HCEC 1CT (cell line): Measurements from ENCODE around the gene HOXB2.

ENCODE experiments used
- DNase-seq: peaks from one replicate; pipeline ENCODE4 v3.0.0-alpha.2; 2017

Gene HOXB2

DNA sequence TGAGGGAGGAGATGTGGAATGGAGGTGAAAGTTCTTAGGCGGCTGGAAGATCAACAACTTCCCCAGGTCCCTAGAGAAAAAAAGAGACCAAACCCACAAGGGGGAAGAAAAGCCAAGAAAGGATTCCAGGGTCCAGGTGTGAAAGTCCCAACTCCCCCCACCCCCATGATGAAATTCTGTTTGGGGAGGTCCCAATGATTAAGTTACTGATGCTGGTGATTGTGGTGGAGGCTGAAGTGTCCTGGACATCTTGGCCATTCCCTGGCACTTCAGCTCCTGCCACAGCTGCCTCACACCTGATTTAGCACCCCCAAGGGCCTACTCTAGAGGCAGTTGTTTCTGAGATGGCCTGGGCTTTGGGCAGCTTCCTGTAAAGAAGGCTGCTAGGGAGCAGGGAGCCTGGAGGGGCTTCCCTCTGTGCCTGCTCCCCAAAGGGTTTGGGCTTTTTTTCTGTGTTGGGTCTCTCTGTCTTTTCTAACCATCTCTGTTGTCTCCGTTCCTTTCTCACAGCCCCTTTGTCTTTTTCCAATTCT is 20.2 kb upstream of the HOXB2 start:
- no peak for DNase-seq

DNA sequence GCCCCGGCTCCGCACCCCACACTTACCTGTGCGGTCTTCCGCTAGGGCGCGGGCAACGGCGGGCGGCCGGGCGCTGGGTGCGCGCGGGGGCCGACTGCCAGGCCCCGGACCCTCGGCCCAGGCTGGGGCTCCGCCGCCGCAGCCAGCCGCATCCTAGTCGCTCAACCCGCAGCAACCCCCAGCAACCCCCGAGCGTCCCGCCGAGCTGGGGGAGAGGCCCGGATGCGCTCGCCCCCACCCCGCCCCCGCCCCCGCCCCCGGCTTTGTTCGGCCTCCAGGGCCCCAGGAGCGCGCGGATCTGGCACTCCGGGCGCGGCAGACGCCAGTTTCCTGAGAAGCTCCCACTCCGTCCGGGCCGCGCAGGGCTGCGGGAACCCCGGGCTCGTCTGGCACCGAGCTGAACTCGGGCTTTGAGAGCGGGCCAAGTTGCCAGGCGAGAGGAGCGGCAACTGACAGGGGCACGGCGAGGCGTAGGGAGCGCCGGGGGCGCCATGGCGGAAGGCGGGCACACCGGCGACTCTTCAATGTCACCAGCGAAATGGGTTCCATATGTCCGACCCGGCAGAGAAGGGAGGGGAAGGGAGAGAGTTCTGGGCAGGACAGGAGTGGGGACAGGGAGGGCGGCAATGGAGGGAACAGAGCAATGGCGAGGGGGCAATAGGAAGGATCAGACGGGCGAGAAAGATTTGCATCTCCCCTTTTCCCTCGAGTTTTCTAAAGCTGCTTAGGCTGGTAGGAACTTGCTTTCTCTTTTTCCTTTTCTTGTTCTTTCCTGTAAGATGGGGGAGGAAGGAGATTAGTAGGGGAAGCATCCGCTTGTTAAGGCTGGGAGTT is 19.5 kb upstream of the HOXB2 start:
- DNase-seq = no peak

DNA sequence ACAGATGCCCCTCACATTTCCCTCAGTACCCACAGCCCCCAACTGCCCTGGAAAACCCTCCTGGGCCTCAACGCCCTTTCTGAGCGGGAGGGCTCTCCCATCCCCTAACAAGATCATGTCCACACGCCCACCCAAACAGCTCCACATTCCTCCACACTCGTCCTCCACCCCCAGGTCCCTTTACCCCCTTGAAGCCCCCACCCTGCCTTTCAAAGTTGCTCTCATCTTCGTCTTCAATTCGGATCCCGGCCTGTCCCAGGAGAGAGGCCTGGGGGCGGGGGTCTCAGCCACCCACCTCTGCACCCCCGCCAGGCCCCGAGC is 18.9 kb upstream of the HOXB2 start:
- DNase-seq = no peak

DNA sequence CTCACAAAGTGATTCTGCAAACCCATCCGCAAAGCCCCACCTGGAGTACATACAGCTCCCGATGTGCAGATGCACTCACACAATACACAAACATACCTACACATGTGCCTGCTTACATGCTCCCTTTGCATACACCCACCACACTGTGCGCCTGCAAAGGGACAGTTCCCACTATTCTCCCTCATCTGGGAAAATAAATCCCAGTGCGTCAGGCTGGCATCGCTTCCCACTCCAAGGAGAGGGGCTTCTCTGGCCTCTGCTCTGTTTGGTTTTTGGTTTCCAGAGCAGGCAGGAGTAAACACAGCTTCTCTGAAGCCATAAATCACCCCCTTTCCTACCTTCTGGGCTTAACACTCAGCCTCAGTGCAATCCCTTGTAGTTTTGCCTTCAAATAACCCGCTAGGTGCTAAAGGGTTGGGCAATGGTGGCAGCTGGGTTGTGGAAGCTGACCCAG is 18.5 kb upstream of the HOXB2 start:
- DNase-seq = no peak

DNA sequence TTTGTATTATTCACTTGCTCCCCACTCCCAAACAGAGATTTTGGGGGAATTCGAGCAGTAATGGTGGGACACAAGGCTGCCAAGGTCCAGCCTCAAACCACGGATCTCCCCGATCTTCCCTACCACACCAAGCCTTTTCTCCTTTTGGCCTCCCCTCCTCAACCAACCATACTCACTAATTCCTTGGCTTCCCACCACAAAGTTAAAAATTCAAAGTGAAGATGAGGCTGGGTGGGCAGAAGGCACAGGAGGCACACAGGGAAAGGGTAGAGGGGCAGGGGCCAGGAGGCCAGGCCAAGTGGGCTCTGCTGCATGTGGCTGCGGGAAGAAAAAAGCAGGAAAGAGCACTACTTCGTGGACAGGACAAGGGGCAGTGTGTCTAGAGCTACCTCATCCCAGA is 18.0 kb upstream of the HOXB2 start:
- no peak for DNase-seq

DNA sequence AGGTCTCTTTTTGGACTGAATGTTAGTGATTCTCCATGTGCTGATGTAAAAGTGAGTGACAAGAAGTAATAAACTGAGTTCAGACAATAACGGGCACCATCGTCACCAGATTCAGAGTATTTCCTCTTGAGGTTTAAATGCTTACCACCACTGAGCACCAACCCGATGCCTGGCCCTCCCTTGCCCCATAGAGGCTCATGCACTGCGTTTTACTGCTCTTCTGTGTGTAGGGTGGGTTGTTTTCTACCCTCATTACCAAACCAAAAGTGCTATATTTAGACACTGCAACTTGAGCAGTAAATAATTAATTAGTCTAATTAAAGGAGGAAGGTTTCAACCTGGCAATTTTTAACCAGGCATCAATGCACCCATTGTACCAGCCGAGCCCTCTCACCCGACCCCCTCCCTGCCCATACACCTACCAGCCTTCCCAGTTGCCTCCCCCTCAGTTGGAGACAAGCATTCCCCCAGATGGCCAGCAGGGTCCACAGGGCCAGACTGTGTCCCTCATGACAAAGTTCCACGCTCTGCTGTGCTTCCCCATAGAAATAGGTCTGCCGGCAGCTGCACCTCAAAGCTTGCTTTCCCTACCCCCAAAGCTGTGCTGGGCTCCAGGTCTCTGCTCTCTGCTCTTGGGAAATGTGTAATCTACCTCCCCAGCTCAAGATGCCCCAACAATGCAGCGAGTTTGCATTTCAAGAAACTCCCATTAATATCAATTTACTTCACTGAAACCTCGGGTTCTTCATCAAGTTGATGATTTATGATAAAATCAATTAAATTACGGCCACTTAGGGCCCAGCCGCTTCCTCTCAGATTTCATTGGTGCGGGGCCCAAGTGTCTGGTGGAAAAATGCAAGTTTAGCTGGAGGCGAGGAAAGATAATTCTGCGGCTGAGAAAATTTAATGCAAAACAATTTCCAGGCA is 17.2 kb upstream of the HOXB2 start:
- no peak for DNase-seq

DNA sequence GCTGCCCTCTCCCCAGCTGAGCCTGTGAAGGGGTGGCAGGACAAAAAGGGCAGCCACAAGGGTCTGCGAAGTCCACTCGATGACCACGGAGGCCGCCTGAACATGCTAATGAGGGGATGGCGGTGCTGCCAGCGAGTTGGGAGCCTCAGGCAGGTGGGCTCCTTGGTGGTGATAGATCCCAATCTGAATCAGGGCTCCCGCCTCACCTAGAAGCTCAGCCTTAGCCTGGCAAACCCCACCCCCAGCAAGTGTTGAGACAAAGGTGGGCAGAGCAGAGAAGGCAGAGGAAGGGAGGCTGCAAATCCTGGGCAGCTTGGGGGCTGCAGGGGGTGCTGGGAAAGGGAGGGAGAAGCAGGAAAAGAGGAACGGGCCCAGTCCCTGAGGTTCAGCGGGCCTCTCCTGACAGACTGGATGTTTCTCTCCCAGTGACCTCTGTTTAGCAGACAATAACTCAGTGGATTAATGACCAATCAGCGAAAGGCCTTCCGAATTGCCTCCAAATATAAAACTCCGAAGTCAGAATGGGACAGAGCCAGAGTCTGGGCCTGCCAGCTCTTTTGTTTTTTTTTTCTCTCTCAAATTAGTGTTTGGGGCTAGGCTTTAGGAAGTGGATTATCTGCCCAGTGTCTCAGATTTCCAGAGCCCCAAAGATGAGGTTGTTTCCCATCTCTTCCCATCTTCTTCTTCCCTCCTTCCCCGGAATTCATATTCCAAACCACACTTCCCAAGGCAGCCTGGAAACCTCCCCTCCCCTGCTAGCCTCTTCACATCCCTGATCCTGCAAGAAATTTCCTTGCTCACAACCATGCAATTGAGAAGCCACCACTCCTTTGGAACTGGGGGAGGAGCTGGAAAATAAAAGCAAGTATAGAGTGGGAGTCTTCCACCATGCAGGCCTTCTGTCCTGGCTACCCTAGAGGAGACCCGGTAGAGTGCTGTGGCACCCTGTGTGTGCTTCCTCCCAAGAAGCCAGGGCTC is 15.2 kb upstream of the HOXB2 start:
- DNase-seq = no peak

DNA sequence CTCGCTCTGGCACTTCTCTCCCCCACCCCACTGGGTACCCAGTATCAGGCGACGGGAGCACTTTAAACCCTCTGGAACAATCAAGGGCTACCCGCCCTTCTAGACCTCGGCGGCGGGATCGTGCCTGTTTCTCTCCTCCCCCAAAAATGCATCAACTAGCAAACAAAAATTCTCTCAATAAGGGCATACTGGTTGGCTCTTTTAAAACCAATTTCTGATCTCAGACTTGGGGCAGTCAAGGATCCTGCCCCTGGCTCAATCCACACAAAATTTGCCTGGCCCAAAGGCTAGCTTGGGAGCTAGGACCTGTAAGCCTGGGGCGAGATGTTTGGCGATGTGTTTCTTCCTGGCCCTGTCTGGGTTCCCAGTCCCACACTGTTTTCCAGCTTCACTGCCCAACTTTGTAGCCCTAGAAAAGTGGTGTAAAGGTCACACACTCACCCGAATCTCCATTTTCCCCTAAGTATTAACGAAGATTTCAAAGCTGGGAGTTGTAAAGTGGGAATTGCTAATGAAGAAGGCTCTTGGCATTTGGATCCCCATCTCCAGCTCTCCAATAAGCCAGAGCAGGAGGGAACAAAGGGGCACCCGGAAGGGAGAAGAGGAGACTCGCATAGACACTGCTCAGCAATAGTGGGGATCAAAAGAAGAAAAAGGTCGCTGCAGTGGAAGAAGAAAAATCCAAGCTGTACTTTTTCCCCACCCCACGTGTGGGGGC is 14.4 kb upstream of the HOXB2 start:
- no peak for DNase-seq

DNA sequence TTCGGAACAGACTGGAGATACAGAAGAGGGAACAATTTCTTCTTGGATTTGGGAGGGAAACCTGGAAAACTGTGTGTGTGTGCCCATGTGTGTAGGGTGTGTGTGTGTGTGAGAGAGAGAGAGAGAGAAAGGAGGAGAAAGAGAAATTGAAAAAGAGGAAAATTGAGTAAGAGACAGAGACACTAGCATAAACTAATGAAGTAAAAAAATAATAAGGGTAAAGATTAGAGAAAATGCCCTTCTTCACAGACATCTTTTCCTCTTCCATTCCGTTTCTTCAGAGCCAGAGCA is 13.9 kb upstream of the HOXB2 start:
- no peak for DNase-seq

DNA sequence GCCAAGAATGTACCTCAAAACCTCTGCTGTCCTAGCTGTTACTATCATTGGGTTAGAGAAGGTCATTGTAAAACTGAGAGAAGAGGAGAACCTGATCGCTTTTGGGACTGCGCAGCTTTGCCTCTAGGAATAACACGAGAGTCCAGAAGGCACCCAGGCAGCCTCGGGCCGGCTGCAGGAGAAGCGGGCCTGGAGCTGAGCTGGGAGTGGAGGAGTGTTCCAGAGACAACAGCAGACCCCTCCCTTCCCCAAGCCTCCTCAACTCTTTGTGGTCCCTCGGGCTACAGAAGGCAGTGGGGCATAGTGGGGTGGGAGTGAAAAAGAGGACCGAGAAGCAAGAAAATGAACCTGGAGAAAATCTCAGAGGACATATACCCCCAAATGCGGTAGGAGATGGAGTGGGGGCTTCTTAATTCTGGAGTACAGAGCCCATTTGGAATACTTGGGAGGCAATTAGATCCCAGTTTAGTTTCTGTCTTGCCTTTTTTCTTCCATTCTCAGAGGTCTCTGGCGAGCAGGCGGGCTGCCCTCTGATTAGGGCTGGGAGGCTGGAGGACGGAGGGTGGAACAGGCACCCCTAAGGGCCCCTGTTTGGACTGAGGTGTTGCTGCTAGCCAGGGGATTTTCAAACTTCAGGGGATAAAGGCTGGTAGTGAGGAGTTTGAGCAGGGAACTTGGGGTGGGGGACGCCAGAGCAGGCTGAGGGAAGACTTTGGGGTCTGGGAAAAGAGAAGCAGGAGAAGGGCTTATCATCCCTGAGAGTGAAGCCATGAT is 13.3 kb upstream of the HOXB2 start:
- no peak for DNase-seq

DNA sequence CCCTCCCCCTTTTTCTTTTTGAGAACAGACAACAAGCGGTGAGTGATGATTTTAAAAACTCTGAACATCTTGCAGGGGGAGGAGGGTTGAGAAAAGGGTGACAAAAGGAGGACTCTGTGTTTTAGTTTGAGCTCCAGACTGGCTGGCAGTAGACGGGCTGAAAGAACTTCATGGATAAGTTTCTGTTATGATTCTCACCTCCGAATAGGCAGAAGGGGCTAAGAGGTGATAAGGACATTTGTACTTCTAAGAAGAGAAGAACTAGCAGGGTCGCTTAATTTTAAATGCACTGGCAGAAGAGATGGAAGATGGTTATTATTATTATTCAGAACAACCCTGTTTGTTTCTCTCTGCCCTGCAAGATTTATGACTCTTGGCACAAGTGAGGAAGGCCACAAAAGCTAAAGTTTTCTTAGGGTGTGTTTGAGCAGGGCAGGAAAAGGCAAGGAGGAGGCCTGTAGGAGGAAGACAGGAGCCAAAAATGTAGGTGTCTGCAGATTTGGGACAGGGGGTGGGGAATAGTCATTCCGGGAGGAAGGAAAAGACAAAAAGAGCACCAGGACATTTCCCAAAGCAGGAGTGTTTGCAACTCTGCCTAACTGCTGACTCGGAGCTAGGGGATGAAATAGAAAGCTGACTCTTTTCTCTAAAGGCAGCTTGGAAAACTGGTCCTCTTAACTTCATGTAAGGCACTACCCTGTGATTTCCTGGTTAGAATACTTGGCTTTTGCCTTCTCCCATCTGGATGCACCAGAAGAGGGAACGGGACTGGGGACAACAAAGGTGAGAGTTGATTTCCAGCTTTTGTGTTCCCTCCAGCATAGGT is 11.9 kb upstream of the HOXB2 start:
- no peak for DNase-seq

DNA sequence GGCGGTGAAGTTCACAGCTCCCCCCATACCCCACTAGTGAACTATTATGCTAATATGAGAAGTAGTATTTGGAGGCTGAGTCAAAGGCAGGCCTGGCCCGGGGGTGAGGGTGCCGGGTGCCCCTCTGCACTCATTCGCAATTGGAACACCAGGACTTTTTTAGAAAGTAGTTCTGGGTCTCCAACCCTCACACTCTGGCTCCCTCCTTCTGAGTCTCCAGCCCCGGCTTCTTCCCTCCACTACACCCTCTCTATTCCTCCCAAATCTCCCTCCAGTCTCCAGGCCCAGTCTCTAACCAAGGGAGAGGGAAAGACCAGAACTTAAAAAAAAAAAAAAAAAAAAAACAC is 11.3 kb upstream of the HOXB2 start:
- DNase-seq = no peak

DNA sequence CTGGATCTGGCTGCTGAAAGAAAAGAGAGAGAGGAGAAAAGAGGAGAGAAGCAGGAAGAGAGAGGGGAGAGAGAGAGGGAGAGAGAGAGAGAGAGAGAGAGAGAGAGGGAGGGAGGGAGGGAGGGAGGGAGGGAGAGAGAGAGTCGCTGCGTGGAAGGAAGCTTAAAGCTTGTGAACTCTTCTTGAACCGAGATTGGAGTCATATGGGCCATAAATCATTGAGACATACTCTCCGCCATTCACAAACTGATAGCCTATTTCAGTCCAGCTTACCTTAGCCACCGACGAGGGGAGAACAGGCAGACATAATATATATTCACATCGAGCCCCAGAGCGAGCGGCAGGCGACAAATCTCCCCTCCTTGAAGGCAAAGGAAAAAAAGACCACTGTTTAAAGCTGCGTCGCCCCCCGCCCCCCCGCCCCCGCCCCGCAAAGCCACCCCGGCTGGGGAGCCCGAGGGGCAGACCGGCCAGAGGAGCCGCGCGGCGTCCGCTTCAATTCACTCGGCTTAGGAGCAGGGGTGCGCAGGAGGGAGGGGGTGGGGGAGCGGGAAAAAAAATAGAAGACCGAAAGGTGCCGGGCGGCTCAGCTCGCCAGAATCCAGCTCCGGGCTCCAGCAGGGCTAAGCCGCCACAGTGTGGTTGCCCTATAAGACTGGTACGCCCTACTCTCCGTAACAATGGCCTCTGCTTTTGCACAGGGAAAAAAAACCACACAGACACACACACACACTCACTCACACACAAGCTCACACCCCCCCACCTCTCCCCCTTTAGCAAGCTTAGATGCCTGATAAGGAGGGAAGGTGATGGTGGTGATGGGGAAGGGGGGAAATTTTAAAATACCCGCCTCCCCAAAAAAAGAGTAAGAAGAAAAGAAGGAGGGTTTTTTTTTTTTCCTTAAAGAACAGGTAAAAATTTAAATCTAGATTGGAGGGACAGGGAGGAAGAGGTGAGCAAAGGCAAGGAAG is 10.6 kb upstream of the HOXB2 start:
- DNase-seq = peak; percentile 94

DNA sequence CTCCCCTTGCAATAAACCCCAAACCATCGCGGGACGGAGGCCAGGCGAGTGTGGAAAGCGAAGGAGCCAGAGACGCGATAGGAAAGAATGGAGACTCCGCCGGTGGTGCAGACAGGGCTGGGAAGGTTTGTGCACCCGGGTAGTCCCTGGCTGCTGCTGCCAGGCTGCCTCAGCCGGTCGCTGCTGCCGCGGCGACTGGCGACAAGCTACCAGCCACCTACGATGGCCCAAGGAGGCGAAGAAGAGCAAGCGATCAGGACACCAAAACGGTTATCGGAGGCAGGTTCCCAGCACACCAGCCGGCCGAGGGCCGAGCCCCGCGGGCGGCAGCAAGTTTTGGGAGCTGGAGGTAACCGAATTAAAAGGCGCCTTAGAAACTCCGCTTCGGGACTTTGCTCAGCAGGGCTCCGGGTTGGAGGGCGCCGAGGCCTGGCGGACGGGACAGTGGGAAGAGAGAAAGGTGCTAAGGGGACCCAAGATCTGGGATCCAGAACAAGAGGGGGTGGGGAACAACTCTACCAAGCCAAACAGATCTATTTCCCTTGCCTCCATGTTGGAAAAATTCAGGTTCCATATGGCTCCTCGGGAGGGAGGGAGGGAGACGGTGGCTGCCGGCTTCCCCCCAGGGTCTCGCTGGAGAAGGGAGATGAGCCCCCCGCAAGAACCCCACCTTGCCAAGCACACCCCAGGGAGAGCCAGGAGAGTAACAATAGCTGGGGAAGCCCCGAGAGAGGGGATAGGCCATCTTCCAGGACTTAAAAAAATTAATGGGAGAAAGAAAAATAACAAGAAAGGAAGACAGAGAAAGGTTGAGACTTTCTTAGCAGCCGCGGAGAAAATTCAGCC is 9.7 kb upstream of the HOXB2 start:
- peak; percentile 26 for DNase-seq

DNA sequence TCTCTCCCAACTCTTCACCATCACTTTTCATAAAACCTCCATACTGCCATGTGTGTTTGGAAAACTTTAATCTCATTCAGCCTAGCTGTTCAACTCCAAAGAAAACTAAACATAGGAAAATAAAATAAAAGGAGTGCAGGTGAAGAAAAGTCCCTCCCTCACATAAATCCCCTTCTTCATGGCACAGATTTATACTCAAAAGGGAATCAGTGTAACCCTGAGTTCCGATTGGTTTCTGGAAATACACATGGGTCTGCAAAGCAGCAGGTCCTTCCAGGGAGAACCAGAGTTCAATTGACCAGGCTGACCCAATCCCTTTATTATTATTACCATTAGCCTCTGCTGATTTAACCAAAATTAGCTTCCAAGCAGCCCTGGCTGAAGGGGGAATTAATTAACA is 8.9 kb upstream of the HOXB2 start:
- DNase-seq = no peak

DNA sequence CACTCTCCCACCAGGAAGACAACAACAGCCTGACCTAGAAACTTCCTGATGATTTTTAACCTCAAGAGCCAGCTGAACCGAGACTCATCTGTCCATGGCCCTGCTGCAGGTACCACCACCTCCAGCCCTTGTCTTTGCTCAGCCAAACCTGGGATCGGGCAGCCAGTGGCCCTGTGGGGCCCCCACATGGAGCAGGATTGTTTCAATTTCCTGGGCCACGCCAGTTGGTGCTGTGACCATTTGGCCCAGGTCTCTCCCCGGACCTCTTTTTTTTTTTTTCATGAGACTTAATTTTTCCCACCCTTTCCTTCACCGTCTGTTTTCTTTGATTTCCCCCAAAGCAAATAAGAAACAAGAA is 8.3 kb upstream of the HOXB2 start:
- no peak for DNase-seq

DNA sequence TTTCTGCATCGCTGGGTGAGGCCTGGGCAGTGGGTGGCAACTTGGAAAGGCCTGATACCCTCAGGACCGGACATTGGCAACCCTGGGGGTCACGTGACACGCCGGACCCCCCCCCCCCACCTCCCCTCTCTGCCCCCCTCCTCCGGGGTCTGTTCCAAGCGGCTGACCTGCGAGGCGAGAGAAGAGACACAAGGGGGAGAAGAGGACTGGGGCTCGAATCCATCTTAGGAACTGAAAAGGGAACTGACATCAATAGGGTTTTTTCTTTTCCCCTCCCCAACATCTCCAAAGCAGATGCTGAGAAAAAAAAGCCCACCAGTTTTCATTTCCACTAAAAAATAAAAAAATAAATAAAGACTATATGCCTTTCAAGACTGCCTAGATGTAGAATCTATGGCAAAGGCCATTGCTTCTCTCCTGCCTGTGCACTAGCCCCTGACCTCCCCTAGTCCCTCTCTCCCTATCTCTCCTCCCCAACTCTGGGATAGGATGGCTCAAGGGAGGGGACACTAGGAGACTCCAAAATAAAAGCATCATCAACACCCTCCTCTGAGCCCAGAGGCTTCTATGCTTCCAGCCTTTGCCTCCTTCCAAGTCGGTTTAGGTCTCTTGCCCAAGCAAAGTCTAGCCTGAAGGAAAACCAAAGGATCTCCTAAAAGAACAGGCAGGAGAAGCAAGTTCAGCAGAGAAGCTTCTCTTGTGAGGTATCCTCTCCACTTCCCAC is 7.7 kb upstream of the HOXB2 start:
- DNase-seq = no peak
